Trophoblast cell (in vitro differentiated cells and primary cell): ENCODE measurements around the gene DIS3L2.
A peak's percentile ranks its signal among the peaks of the same experiment; 100 is the strongest.

ENCODE experiments used
- DNase-seq, 2 donors: peaks; one replicate each; pipeline ENCODE4 v3.0.0-alpha.2; 2016
- H2AFZ ChIP-seq: 2 replicates; pipeline ENCODE4 v1.6.1; 2013; ENCODE audit warnings: low read length, moderate library complexity, mild to moderate bottlenecking; ENCODE audit not compliant: insufficient read depth, poor library complexity
- H2AK5ac ChIP-seq: 2 replicates; pipeline ENCODE4 v1.6.1; 2013; ENCODE audit warnings: mild to moderate bottlenecking, low read length
- H2BK120ac ChIP-seq: 2 replicates; pipeline ENCODE4 v1.6.1; 2013; ENCODE audit warnings: low read length, mild to moderate bottlenecking, moderate library complexity; ENCODE audit not compliant: insufficient read depth, poor library complexity
- H2BK12ac ChIP-seq: 2 replicates; pipeline ENCODE4 v1.6.1; 2013; ENCODE audit warnings: mild to moderate bottlenecking, low read length, moderate library complexity
- H2BK5ac ChIP-seq: 2 replicates; pipeline ENCODE4 v1.6.1; 2013; ENCODE audit warnings: low read length, low read depth, moderate library complexity, mild to moderate bottlenecking; ENCODE audit not compliant: poor library complexity
- H3K14ac ChIP-seq: 2 replicates; pipeline ENCODE4 v1.6.1; 2013; ENCODE audit warnings: mild to moderate bottlenecking, low read length
- H3K18ac ChIP-seq: 2 replicates; pipeline ENCODE4 v1.6.1; 2013; ENCODE audit warnings: mild to moderate bottlenecking, low read length
- H3K23ac ChIP-seq: 2 replicates; pipeline ENCODE4 v1.6.1; 2013; ENCODE audit warnings: low read length
- H3K27ac ChIP-seq: 2 replicates; pipeline ENCODE4 v1.5.1; 2013; ENCODE audit warnings: low read depth, mild to moderate bottlenecking, inconsistent platforms, low read length, moderate library complexity
- H3K27me3 ChIP-seq: 2 replicates; pipeline ENCODE4 v1.6.1; 2013; ENCODE audit warnings: inconsistent platforms, mild to moderate bottlenecking, low read length, moderate library complexity; ENCODE audit not compliant: insufficient read depth
- H3K36me3 ChIP-seq, 2 experiments: 1 replicate in 1 of 2; 2 replicates in 1 of 2; pipeline ENCODE4 v1.6.1; 2013; ENCODE audit warnings: low read length in 2 of 2, mild to moderate bottlenecking in 2 of 2, moderate library complexity in 1 of 2; ENCODE audit not compliant: insufficient read depth in 2 of 2, control insufficient read depth in 1 of 2
- H3K4ac ChIP-seq: 2 replicates; pipeline ENCODE4 v1.6.1; 2013; ENCODE audit warnings: low read depth, mild to moderate bottlenecking, low read length, moderate library complexity
- H3K4me1 ChIP-seq, 2 experiments: 1 replicate in 1 of 2; 2 replicates in 1 of 2; pipeline ENCODE4 v1.6.1; 2013; ENCODE audit warnings: low read length in 2 of 2, mild to moderate bottlenecking in 2 of 2, moderate library complexity in 1 of 2; ENCODE audit not compliant: insufficient read depth in 2 of 2, control insufficient read depth in 1 of 2
- H3K4me2 ChIP-seq: 2 replicates; pipeline ENCODE4 v1.6.1; 2013; ENCODE audit warnings: inconsistent platforms, mild to moderate bottlenecking, low read length, moderate library complexity
- H3K4me3 ChIP-seq: 2 replicates; pipeline ENCODE4 v1.5.1; 2013; ENCODE audit warnings: mild to moderate bottlenecking, low read depth, low read length, inconsistent platforms
- H3K79me1 ChIP-seq: one replicate; pipeline ENCODE4 v1.6.1; 2013; ENCODE audit warnings: low read length
- H3K79me2 ChIP-seq: 2 replicates; pipeline ENCODE4 v1.6.1; 2013; ENCODE audit warnings: low read length, mild to moderate bottlenecking; ENCODE audit not compliant: control insufficient read depth, insufficient read depth, poor library complexity
- H3K9ac ChIP-seq: 2 replicates; pipeline ENCODE4 v1.6.1; 2013; ENCODE audit warnings: mild to moderate bottlenecking, low read length
- H3K9me3 ChIP-seq: 2 replicates; pipeline ENCODE4 v1.6.1; 2013; ENCODE audit warnings: low read depth, mild to moderate bottlenecking, control low read depth, inconsistent platforms, low read length; ENCODE audit not compliant: insufficient read depth
- H4K12ac ChIP-seq: 2 replicates; pipeline ENCODE4 v1.6.1; 2013; ENCODE audit warnings: low read depth, mild to moderate bottlenecking, low read length, moderate library complexity
- H4K8ac ChIP-seq: 2 replicates; pipeline ENCODE4 v1.6.1; 2013; ENCODE audit warnings: low read depth, mild to moderate bottlenecking, low read length, moderate library complexity
- H4K91ac ChIP-seq: one replicate; pipeline ENCODE4 v1.6.1; 2013; ENCODE audit warnings: low read depth, mild to moderate bottlenecking, low read length, moderate library complexity
- WGBS: extraction: QIAGEN DNeasy Blood & Tissue Kit; methylation state at CpG from one replicate; pipeline ENCODE4 v1.1.7; 2013; ENCODE audit warnings: missing lambda C conversion rate; ENCODE audit not compliant: insufficient read length, insufficient coverage; ENCODE audit errors: extremely low coverage; 5-methylcytosine and 5-hydroxymethylcytosine counted together

Gene DIS3L2

GRCh38 chr2:232288489-232289030, 327.0 kb downstream of the DIS3L2 start:
- no peak overlapping the region for H2AK5ac ChIP-seq
- H3K18ac ChIP-seq, result no peak overlapping the region
- no peak for DNase-seq
- no peaks in the 10 kb centered on the region for H3K79me2 ChIP-seq
- H4K91ac ChIP-seq, result no peak overlapping the region
- no peak overlapping the region for H3K27ac ChIP-seq
- WGBS, result no CpG with 5 or more reads among the region's 4 CpGs
- H3K36me3 ChIP-seq, result no peaks in the 10 kb centered on the region
- no peak overlapping the region for H4K8ac ChIP-seq
- H2BK12ac ChIP-seq, result no peak overlapping the region
- peaks cover 2 to 7% of the 10 kb centered on the region in 2 experiments for H3K4me1 ChIP-seq
- no peak overlapping the region for H3K14ac ChIP-seq
- H3K4ac ChIP-seq, result no peak overlapping the region
- no peaks in the 10 kb centered on the region for H3K27me3 ChIP-seq
- H3K79me1 ChIP-seq, result no peaks in the 10 kb centered on the region
- H3K4me3 ChIP-seq, result no peak overlapping the region
- H2AFZ ChIP-seq, result no peak overlapping the region
- no peak overlapping the region for H2BK5ac ChIP-seq
- H2BK120ac ChIP-seq, result no peak overlapping the region
- no peak overlapping the region for H4K12ac ChIP-seq
- no peak overlapping the region for H3K4me2 ChIP-seq
- no peaks in the 10 kb centered on the region for H3K9me3 ChIP-seq
- H3K9ac ChIP-seq, result no peak overlapping the region
- no peak overlapping the region for H3K23ac ChIP-seq

GRCh38 chr2:232290668-232291067, 329.2 kb downstream of the DIS3L2 start:
- no peak overlapping the region for H3K4me3 ChIP-seq
- H4K8ac ChIP-seq, result no peak overlapping the region
- H4K12ac ChIP-seq, result no peak overlapping the region
- H2BK5ac ChIP-seq, result no peak overlapping the region
- no peak overlapping the region for H2BK120ac ChIP-seq
- H3K18ac ChIP-seq, result no peak overlapping the region
- H4K91ac ChIP-seq, result no peak overlapping the region
- H3K4ac ChIP-seq, result no peak overlapping the region
- H3K79me1 ChIP-seq, result no peaks in the 10 kb centered on the region
- H3K9ac ChIP-seq, result no peak overlapping the region
- DNase-seq, result no peak
- no peaks in the 10 kb centered on the region for H3K9me3 ChIP-seq
- no peaks in the 10 kb centered on the region for H3K79me2 ChIP-seq
- H3K14ac ChIP-seq, result no peak overlapping the region
- H3K36me3 ChIP-seq, result no peaks in the 10 kb centered on the region
- H3K4me1 ChIP-seq, result peaks cover 2 to 7% of the 10 kb centered on the region in 2 experiments
- no CpG with 5 or more reads among the region's 8 CpGs for WGBS
- H2AFZ ChIP-seq, result no peak overlapping the region
- no peak overlapping the region for H3K27ac ChIP-seq
- no peak overlapping the region for H3K23ac ChIP-seq
- H2BK12ac ChIP-seq, result no peak overlapping the region
- H3K27me3 ChIP-seq, result no peaks in the 10 kb centered on the region
- no peak overlapping the region for H3K4me2 ChIP-seq
- H2AK5ac ChIP-seq, result no peak overlapping the region

GRCh38 chr2:232291343-232291742, 329.8 kb downstream of the DIS3L2 start:
- no peaks in the 10 kb centered on the region for H3K27me3 ChIP-seq
- peaks cover 0 to 4% of the 10 kb centered on the region in 2 experiments for H3K4me1 ChIP-seq
- H2AFZ ChIP-seq, result no peak overlapping the region
- no peaks in the 10 kb centered on the region for H3K36me3 ChIP-seq
- no peaks in the 10 kb centered on the region for H3K79me2 ChIP-seq
- H4K91ac ChIP-seq, result no peak overlapping the region
- H3K9ac ChIP-seq, result no peak overlapping the region
- H3K4me2 ChIP-seq, result no peak overlapping the region
- no peak overlapping the region for H3K23ac ChIP-seq
- H3K27ac ChIP-seq, result no peak overlapping the region
- H3K18ac ChIP-seq, result no peak overlapping the region
- no peak overlapping the region for H3K4me3 ChIP-seq
- no peak overlapping the region for H2BK12ac ChIP-seq
- no peak for DNase-seq
- H2BK5ac ChIP-seq, result no peak overlapping the region
- no CpG with 5 or more reads among the region's 2 CpGs for WGBS
- no peaks in the 10 kb centered on the region for H3K9me3 ChIP-seq
- no peak overlapping the region for H3K14ac ChIP-seq
- no peak overlapping the region for H4K12ac ChIP-seq
- no peak overlapping the region for H3K4ac ChIP-seq
- H3K79me1 ChIP-seq, result no peaks in the 10 kb centered on the region
- no peak overlapping the region for H2AK5ac ChIP-seq
- no peak overlapping the region for H4K8ac ChIP-seq
- no peak overlapping the region for H2BK120ac ChIP-seq

- H3K4me2 ChIP-seq, result no peak overlapping the region
- H2BK5ac ChIP-seq, result no peak overlapping the region
- no peaks in the 10 kb centered on the region for H3K36me3 ChIP-seq
- no peaks in the 10 kb centered on the region for H3K9me3 ChIP-seq
- no peak overlapping the region for H2AK5ac ChIP-seq
- no peak overlapping the region for H3K4me3 ChIP-seq
- H3K79me2 ChIP-seq, result no peaks in the 10 kb centered on the region
- H4K91ac ChIP-seq, result no peak overlapping the region
- H3K27me3 ChIP-seq, result no peaks in the 10 kb centered on the region
- H3K79me1 ChIP-seq, result no peaks in the 10 kb centered on the region
- H3K9ac ChIP-seq, result no peak overlapping the region
- H4K8ac ChIP-seq, result no peak overlapping the region
- H3K14ac ChIP-seq, result no peak overlapping the region
- H2BK12ac ChIP-seq, result no peak overlapping the region
- DNase-seq, result peak; percentile 49 to 79
- H3K18ac ChIP-seq, result no peak overlapping the region
- no peak overlapping the region for H3K27ac ChIP-seq
- H3K23ac ChIP-seq, result no peak overlapping the region
- H2AFZ ChIP-seq, result no peak overlapping the region
- no peak overlapping the region for H3K4ac ChIP-seq
- WGBS, result no CpG with 5 or more reads among the region's 9 CpGs
- no peak overlapping the region for H4K12ac ChIP-seq
- H2BK120ac ChIP-seq, result no peak overlapping the region
- H3K4me1 ChIP-seq, result peaks cover 0 to 4% of the 10 kb centered on the region in 2 experiments
These were observed 331.1 kb downstream of the DIS3L2 start for GRCh38 chr2:232292395-232293154.
